BLaER1 (cell line): ENCODE results near the gene GZMM.
"Not testable (repeated sequence)": the region's sequence is repeated elsewhere in the genome, so short reads cannot be mapped to it uniquely, and the experiment has no call there.

ENCODE experiments used
- H3K27ac ChIP-seq: shearing (Covaris generic); formaldehyde crosslinking; 2 replicates; pipeline ENCODE4 v1.8.1; 2022
- H3K27me3 ChIP-seq: shearing (Covaris generic); formaldehyde crosslinking; 2 replicates; pipeline ENCODE4 v1.8.1; 2022
- H3K36me3 ChIP-seq: shearing (Covaris generic); formaldehyde crosslinking; 2 replicates; pipeline ENCODE4 v1.8.1; 2022
- H3K4me1 ChIP-seq: shearing (Covaris generic); formaldehyde crosslinking; 2 replicates; pipeline ENCODE4 v1.8.1; 2022
- H3K4me2 ChIP-seq: shearing (Covaris generic); formaldehyde crosslinking; 2 replicates; pipeline ENCODE4 v1.8.1; 2022
- H3K4me3 ChIP-seq: shearing (Covaris generic); formaldehyde crosslinking; 2 replicates; pipeline ENCODE4 v1.8.1; 2022
- H3K9ac ChIP-seq: shearing (Covaris generic); formaldehyde crosslinking; 2 replicates; pipeline ENCODE4 v1.8.1; 2022
- H3K9me3 ChIP-seq: shearing (Covaris generic); formaldehyde crosslinking; 2 replicates; pipeline ENCODE4 v1.8.1; 2022
- H4K20me1 ChIP-seq: shearing (Covaris generic); formaldehyde crosslinking; 2 replicates; pipeline ENCODE4 v1.8.1; 2022
- Cebpa-rat ChIP-seq: shearing (Covaris generic); IDR thresholded peaks from 2 replicates; pipeline ENCODE4 v1.8.1; 2022

GZMM gene

GRCh38 chr19:581399-582111 lies 37.7 kb downstream of the GZMM start:
- Histone ChIP-seq H3K4me2 (no peak overlapping the region), H3K9me3 (no peaks in the 10 kb centered on the region), H3K27ac (no peak overlapping the region), H3K4me1 (peaks cover 20% of the 10 kb centered on the region), H4K20me1 (peaks cover 97% of the 10 kb centered on the region), H3K4me3 (no peak overlapping the region), H3K27me3 (no peaks in the 10 kb centered on the region; the same call in 1 of the 2 replicates), H3K36me3 (peaks cover 75% of the 10 kb centered on the region), H3K9ac (no peak overlapping the region)
- TF ChIP-seq Cebpa-rat: no peak

DNA sequence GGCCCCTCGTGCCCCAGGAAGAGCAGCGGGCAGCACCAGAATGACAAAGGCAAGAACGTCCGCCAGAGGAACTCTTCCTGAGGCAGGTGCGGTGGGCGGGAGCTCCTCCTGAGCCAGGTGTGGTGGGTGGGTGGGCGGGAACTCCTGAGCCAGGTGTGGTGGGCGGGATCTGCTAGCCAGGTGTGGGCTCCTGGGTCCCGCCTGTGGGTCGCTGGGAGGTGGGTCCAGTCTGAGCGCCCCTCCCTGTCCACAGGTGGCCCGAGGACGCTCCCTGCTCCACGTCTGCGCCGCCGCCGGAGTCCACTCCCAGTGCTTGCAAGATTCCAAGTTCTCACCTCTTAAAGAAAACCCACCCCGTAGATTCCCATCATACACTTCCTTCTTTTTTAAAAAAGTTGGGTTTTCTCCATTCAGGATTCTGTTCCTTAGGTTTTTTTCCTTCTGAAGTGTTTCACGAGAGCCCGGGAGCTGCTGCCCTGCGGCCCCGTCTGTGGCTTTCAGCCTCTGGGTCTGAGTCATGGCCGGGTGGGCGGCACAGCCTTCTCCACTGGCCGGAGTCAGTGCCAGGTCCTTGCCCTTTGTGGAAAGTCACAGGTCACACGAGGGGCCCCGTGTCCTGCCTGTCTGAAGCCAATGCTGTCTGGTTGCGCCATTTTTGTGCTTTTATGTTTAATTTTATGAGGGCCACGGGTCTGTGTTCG lies 38.8 kb downstream of the GZMM start:
- Histone ChIP-seq H3K27me3 (peaks cover under 1% of the 10 kb centered on the region; the same call in 1 of the 2 replicates), H3K4me3 (no peak overlapping the region), H3K27ac (no peak overlapping the region), H4K20me1 (peaks cover 90% of the 10 kb centered on the region), H3K4me1 (peaks cover 14% of the 10 kb centered on the region), H3K9me3 (no peaks in the 10 kb centered on the region), H3K36me3 (peaks cover 64% of the 10 kb centered on the region), H3K9ac (no peak overlapping the region), H3K4me2 (no peak overlapping the region)
- TF ChIP-seq Cebpa-rat: no peak

- Histone ChIP-seq H3K27ac (no peak overlapping the region), H3K4me2 (no peak overlapping the region), H3K9me3 (no peaks in the 10 kb centered on the region), H3K4me1 (peaks cover 22% of the 10 kb centered on the region), H3K36me3 (peaks cover 56% of the 10 kb centered on the region), H3K9ac (no peak overlapping the region), H3K27me3 (peaks cover 8% of the 10 kb centered on the region), H4K20me1 (peaks cover 90% of the 10 kb centered on the region), H3K4me3 (no peak overlapping the region)
- no peak for TF ChIP-seq Cebpa-rat
Measured at GRCh38 chr19:583198-583967, 39.5 kb downstream of the GZMM start.

DNA sequence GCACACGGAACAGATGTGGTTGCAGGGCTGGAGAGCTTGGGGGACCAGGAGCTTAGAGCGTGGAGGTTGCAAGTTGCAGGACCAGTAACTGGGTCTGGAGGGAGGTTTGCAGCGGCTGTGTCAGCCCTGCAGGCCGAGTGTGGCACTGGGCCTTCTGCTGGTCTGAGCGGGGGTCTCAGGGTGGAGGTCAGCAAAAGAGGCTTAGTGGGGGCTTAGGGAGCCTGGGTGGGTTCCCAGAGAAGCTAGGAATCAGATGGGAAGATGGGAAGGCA lies 40.1 kb downstream of the GZMM start:
- no peak overlapping the region for H3K4me3 ChIP-seq
- peaks cover 13% of the 10 kb centered on the region for H3K27me3 ChIP-seq
- H3K36me3 ChIP-seq: peaks cover 51% of the 10 kb centered on the region
- peaks cover 90% of the 10 kb centered on the region for H4K20me1 ChIP-seq
- H3K9me3 ChIP-seq: no peaks in the 10 kb centered on the region
- no peak overlapping the region for H3K27ac ChIP-seq
- H3K9ac ChIP-seq: no peak overlapping the region
- H3K4me2 ChIP-seq: peak overlapping the region; percentile 17; the same call in 1 of the 2 replicates
- no peak for TF ChIP-seq Cebpa-rat
- peaks cover 27% of the 10 kb centered on the region for H3K4me1 ChIP-seq

DNA sequence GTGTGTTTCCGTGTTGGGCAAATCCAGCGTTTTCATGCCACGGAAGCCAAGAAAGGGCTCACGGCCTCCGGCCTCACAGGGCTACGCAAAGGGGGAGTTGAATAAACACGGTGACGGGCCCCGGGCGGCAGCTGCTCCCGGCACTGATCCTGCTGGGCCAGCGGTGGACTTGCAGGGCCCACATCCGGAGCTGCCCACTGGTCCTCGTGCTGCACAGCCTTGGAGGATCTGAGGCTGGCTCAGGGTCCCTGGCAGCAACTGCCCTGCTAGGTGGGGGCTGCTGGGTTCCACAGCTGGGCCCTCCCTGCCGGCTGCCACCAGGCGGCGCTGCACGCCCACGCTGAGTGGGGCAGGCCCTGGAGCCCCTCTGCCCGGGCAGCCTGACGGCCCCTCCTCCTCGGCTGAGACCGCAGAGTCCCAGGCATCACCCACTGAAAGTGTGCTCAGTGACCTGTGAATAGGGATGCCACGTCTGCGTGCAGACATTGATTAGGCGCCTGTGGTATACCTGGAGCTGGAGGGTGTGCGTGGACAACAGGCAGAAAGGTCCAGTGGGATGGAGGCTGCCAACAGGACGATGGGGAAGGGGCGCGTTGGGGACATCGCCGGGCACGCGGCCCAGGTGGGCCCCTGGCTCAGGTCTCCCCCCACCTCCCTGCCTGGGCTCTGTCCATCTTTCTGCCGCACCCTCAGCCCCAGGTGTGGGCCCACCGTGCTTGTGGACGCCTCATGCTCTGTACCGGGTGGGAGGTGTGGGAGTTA lies 40.6 kb downstream of the GZMM start:
- Histone ChIP-seq H3K27ac (no peak overlapping the region), H3K4me3 (no peak overlapping the region), H3K9ac (no peak overlapping the region), H3K9me3 (no peaks in the 10 kb centered on the region), H3K4me1 (peaks cover 32% of the 10 kb centered on the region), H3K27me3 (peaks cover 19% of the 10 kb centered on the region), H3K4me2 (peak overlapping the region; percentile 17; the same call in 1 of the 2 replicates), H4K20me1 (peaks cover 90% of the 10 kb centered on the region), H3K36me3 (peaks cover 46% of the 10 kb centered on the region)
- no peak for TF ChIP-seq Cebpa-rat

DNA sequence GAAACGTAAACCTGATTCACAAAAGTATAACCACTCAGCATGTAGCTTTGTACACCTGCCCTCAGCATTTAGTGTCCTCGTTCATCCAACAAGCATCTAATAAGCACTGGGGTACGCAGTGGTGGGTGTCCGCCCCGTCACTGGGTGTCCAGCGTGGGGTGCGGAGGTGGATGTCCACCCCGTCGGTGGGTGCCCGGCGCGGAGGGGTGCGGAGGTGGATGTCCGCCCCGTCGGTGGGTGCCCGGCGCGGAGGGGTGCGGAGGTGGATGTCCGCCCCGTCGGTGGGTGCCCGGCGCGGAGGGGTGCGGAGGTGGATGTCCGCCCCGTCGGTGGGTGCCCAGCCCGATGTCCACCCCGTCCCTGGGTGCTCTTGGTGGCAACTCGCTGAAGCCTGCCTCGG lies 41.3 kb downstream of the GZMM start:
- H3K27ac ChIP-seq, H3K4me2 ChIP-seq, H3K4me3 ChIP-seq, H3K9me3 ChIP-seq, H3K9ac ChIP-seq: not testable (repeated sequence)
- peaks cover 39% of the 10 kb centered on the region for H3K36me3 ChIP-seq
- H3K4me1 ChIP-seq: peaks cover 32% of the 10 kb centered on the region
- peaks cover 23% of the 10 kb centered on the region for H3K27me3 ChIP-seq
- peaks cover 83% of the 10 kb centered on the region for H4K20me1 ChIP-seq

- Histone ChIP-seq H3K36me3 (peaks cover 34% of the 10 kb centered on the region), H3K4me3 (no peak overlapping the region), H3K4me1 (peaks cover 32% of the 10 kb centered on the region), H3K9me3 (no peaks in the 10 kb centered on the region), H3K27me3 (peaks cover 27% of the 10 kb centered on the region), H3K27ac (no peak overlapping the region), H4K20me1 (peaks cover 83% of the 10 kb centered on the region), H3K9ac (no peak overlapping the region), H3K4me2 (no peak overlapping the region)
- TF ChIP-seq Cebpa-rat: no peak
Measured at GRCh38 chr19:585551-586110, 41.8 kb downstream of the GZMM start.

- peaks cover 53% of the 10 kb centered on the region for H3K27me3 ChIP-seq
- peaks cover 47% of the 10 kb centered on the region for H3K4me1 ChIP-seq
- no peak overlapping the region for H3K27ac ChIP-seq
- peaks cover 10% of the 10 kb centered on the region for H3K36me3 ChIP-seq
- H3K4me3 ChIP-seq: no peak overlapping the region
- peaks cover 86% of the 10 kb centered on the region for H4K20me1 ChIP-seq
- H3K9ac ChIP-seq: no peak overlapping the region
- no peak for TF ChIP-seq Cebpa-rat
- H3K9me3 ChIP-seq: no peaks in the 10 kb centered on the region
- H3K4me2 ChIP-seq: peak overlapping the region; percentile 70
Measured at GRCh38 chr19:588093-588740, 44.4 kb downstream of the GZMM start.
